NT2/D1 (cell line): ENCODE measurements around the gene GHRHR.

Source experiments
- SUZ12 ChIP-seq: IDR thresholded peaks from 2 replicates; pipeline ENCODE4 v1.6.1; 2011; ENCODE audit not compliant: insufficient read length, insufficient read depth; ENCODE audit errors: extremely low read depth
- YY1 ChIP-seq: IDR thresholded peaks from 2 replicates; pipeline ENCODE4 v1.6.1; 2011; ENCODE audit not compliant: insufficient read length, insufficient read depth
- ZNF274 ChIP-seq: IDR thresholded peaks from 2 replicates; pipeline ENCODE4 v1.6.1; 2011; ENCODE audit warnings: mild to moderate bottlenecking, low read depth, low read length

- TF ChIP-seq ZNF274 = no peak
- TF ChIP-seq YY1 = no peak
- TF ChIP-seq SUZ12 = no peak
Measured at GRCh38 chr7:30968294-30968693, 4.5 kb downstream of the GHRHR start.
